ENCODE data around the gene ACVR1B.

ACVR1B gene

GRCh38 chr12:51917746-51918453 lies 33.6 kb upstream of the ACVR1B start:
- DNase-seq, result no peak

- no peak for DNase-seq
Observed at GRCh38 chr12:51920046-51920445, 31.5 kb upstream of the ACVR1B start.

- DNase-seq, result no peak
Observed at GRCh38 chr12:51921017-51921725, 30.3 kb upstream of the ACVR1B start.

- no peak for DNase-seq
Observed at GRCh38 chr12:51922146-51922545, 29.4 kb upstream of the ACVR1B start.

GRCh38 chr12:51922762-51923505 lies 28.6 kb upstream of the ACVR1B start:
- peak; percentile 15 for DNase-seq

- DNase-seq, result peak; percentile 60
Observed at GRCh38 chr12:51923506-51924365, 27.8 kb upstream of the ACVR1B start.

GRCh38 chr12:51924551-51925319 lies 26.8 kb upstream of the ACVR1B start:
- no peak for DNase-seq

- DNase-seq, result no peak
Observed at GRCh38 chr12:51925346-51926063, 26.0 kb upstream of the ACVR1B start.

- no peak for DNase-seq
Observed at GRCh38 chr12:51926064-51926632, 25.4 kb upstream of the ACVR1B start.

GRCh38 chr12:51926718-51927117 lies 24.8 kb upstream of the ACVR1B start:
- peak; percentile 50 for DNase-seq

- DNase-seq, result no peak
Observed at GRCh38 chr12:51932218-51933076, 19.1 kb upstream of the ACVR1B start.

- no peak for DNase-seq
Observed at GRCh38 chr12:51934080-51934479, 17.4 kb upstream of the ACVR1B start.

GRCh38 chr12:51937926-51938325 lies 13.6 kb upstream of the ACVR1B start:
- DNase-seq, result no peak

- no peak for DNase-seq
Observed at GRCh38 chr12:51938726-51939125, 12.8 kb upstream of the ACVR1B start.

GRCh38 chr12:51941011-51941581 lies 10.4 kb upstream of the ACVR1B start:
- no peak for DNase-seq

- no peak for DNase-seq
Observed at GRCh38 chr12:51941604-51942003, 9.9 kb upstream of the ACVR1B start.

- no peak for DNase-seq
Observed at GRCh38 chr12:51942056-51942455, 9.4 kb upstream of the ACVR1B start.

- DNase-seq, result no peak
Observed at GRCh38 chr12:51942501-51943000, 8.9 kb upstream of the ACVR1B start.

- no peak for DNase-seq
Observed at GRCh38 chr12:51943346-51943745, 8.2 kb upstream of the ACVR1B start.

All from CD4-positive, alpha-beta T cell treated with Interleukin-21 for 1 hour (primary cell).